Mesendoderm (in vitro differentiated cells): ENCODE data around the gene GAST.

Experiments
- DNase-seq: peaks from one replicate; pipeline ENCODE4 v3.0.0; 2013
- H2AK5ac ChIP-seq: 2 replicates; pipeline ENCODE4 v1.6.1; 2013; ENCODE audit warnings: low read length, inconsistent platforms
- H2BK120ac ChIP-seq: 2 replicates; pipeline ENCODE4 v1.6.1; 2013; ENCODE audit warnings: low read depth, mild to moderate bottlenecking, low read length, moderate library complexity, mixed read lengths
- H2BK15ac ChIP-seq: replicated peaks from 2 replicates; pipeline ENCODE4 v1.6.1; 2013; ENCODE audit warnings: low read depth, mild to moderate bottlenecking, moderate library complexity
- H2BK5ac ChIP-seq: 2 replicates; pipeline ENCODE4 v1.6.1; 2013; ENCODE audit warnings: low read length, inconsistent platforms
- H3K18ac ChIP-seq: 2 replicates; pipeline ENCODE4 v1.6.1; 2013; ENCODE audit warnings: mild to moderate bottlenecking, low read length, mixed read lengths
- H3K23ac ChIP-seq: one replicate; pipeline ENCODE4 v1.6.1; 2013; ENCODE audit warnings: low read length
- H3K27ac ChIP-seq: 2 replicates; pipeline ENCODE4 v1.5.1; 2013; ENCODE audit warnings: low read depth, mild to moderate bottlenecking, inconsistent platforms, low read length, moderate library complexity
- H3K27me3 ChIP-seq: 2 replicates; pipeline ENCODE4 v1.6.1; 2013; ENCODE audit warnings: low read length, control low read depth, mild to moderate bottlenecking, inconsistent platforms; ENCODE audit not compliant: insufficient read depth, poor library complexity
- H3K36me3 ChIP-seq: 2 replicates; pipeline ENCODE4 v1.6.1; 2013; ENCODE audit warnings: low read length, inconsistent platforms; ENCODE audit not compliant: control insufficient read depth, insufficient read depth
- H3K4ac ChIP-seq: one replicate; pipeline ENCODE4 v1.6.1; 2013; ENCODE audit warnings: low read depth, mild to moderate bottlenecking, low read length, moderate library complexity
- H3K4me1 ChIP-seq: 2 replicates; pipeline ENCODE4 v1.6.1; 2013; ENCODE audit warnings: low read depth, low read length, inconsistent platforms; ENCODE audit not compliant: control insufficient read depth
- H3K4me2 ChIP-seq: 2 replicates; pipeline ENCODE4 v1.6.1; 2013; ENCODE audit warnings: low read length
- H3K4me3 ChIP-seq: 2 replicates; pipeline ENCODE4 v1.5.1; 2013; ENCODE audit warnings: mild to moderate bottlenecking, low read length
- H3K56ac ChIP-seq: one replicate; pipeline ENCODE4 v1.6.1; 2013; ENCODE audit warnings: low read length
- H3K79me1 ChIP-seq: 2 replicates; pipeline ENCODE4 v1.6.1; 2013; ENCODE audit warnings: low read length, inconsistent platforms
- H3K79me2 ChIP-seq: 2 replicates; pipeline ENCODE4 v1.6.1; 2013; ENCODE audit warnings: mild to moderate bottlenecking, low read length; ENCODE audit not compliant: control insufficient read depth, insufficient read depth
- H3K9ac ChIP-seq: 2 replicates; pipeline ENCODE4 v1.6.1; 2013; ENCODE audit warnings: low read length, inconsistent platforms
- H4K5ac ChIP-seq: one replicate; pipeline ENCODE4 v1.6.1; 2013; ENCODE audit warnings: low read length
- H4K8ac ChIP-seq: one replicate; pipeline ENCODE4 v1.6.1; 2013; ENCODE audit warnings: low read depth, mild to moderate bottlenecking, control low read depth, low read length, moderate library complexity
- WGBS: extraction: QIAGEN DNeasy Blood & Tissue Kit; methylation state at CpG from one replicate; pipeline ENCODE4 v1.1.7; 2013; ENCODE audit warnings: low lambda C conversion rate, missing lambda C conversion rate; ENCODE audit not compliant: insufficient coverage; ENCODE audit errors: extremely low coverage; 5-methylcytosine and 5-hydroxymethylcytosine counted together

The GAST gene

DNA sequence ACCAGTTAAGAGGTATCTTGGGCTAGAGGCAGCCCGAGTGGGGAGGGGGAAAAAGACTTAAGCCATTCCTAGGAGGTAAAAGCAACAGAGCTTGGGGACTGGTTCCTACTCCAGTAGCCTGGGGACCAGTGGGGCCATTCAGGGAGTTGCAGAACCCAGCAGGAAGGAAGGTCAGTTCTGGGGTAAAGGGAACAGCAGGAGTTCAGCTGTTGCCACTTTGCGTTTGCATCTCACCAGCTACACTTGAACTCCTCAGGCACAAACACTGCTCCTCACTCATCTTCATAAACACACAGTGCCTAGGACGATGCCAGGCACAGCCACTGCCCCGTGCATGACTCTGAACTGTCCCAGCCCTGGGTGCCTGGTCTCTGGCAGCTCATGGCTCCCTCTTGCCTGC lies 18.3 kb downstream of the GAST start:
- Histone ChIP-seq H3K79me1 (no peaks in the 10 kb centered on the region), H3K4me2 (no peak overlapping the region), H3K9ac (no peak overlapping the region), H3K23ac (no peak overlapping the region), H3K79me2 (no peaks in the 10 kb centered on the region), H3K4ac (no peak overlapping the region), H4K8ac (no peak overlapping the region), H2BK15ac (no peak overlapping the region), H3K56ac (no peak overlapping the region), H3K4me3 (no peak overlapping the region), H2AK5ac (no peak overlapping the region), H2BK120ac (no peak overlapping the region), H3K27ac (no peak overlapping the region), H3K36me3 (no peaks in the 10 kb centered on the region), H2BK5ac (no peak overlapping the region), H3K27me3 (peaks cover 9% of the 10 kb centered on the region), H3K18ac (no peak overlapping the region), H3K4me1 (no peaks in the 10 kb centered on the region), H4K5ac (no peak overlapping the region)
- no peak for DNase-seq
- WGBS = no CpG with 5 or more reads among the region's 4 CpGs

DNA sequence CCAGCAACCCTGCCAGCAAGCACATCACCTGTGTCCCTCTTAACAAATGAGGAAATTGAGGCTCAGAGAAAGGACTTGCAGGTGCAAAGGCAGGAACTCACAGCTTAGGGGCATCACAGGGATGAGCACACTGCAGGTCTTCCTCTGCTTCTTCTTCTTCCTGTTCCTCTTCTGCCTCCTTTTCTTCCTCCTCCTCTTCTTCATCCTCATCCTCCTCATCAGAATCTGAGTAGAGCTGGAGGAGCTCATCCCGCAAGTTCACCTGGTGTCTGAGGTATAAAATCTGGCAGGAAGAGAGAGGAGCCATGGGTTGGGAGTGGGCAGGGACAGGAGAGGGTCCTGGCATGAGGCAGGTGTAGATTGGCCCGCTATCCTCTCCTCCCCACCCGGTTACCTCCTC lies 19.7 kb downstream of the GAST start:
- H2AK5ac ChIP-seq = no peak overlapping the region
- no peak overlapping the region for H2BK15ac ChIP-seq
- H3K56ac ChIP-seq = no peak overlapping the region
- no peaks in the 10 kb centered on the region for H3K4me1 ChIP-seq
- peaks cover 13% of the 10 kb centered on the region for H3K27me3 ChIP-seq
- no peak overlapping the region for H3K4me2 ChIP-seq
- no peak overlapping the region for H4K8ac ChIP-seq
- H3K27ac ChIP-seq = no peak overlapping the region
- H3K4me3 ChIP-seq = no peak overlapping the region
- WGBS = no CpG with 5 or more reads among the region's 3 CpGs
- H3K18ac ChIP-seq = no peak overlapping the region
- H3K36me3 ChIP-seq = no peaks in the 10 kb centered on the region
- no peak overlapping the region for H4K5ac ChIP-seq
- no peak for DNase-seq
- H3K9ac ChIP-seq = no peak overlapping the region
- H3K4ac ChIP-seq = no peak overlapping the region
- no peaks in the 10 kb centered on the region for H3K79me1 ChIP-seq
- H2BK5ac ChIP-seq = no peak overlapping the region
- no peak overlapping the region for H2BK120ac ChIP-seq
- no peak overlapping the region for H3K23ac ChIP-seq
- H3K79me2 ChIP-seq = no peaks in the 10 kb centered on the region

DNA sequence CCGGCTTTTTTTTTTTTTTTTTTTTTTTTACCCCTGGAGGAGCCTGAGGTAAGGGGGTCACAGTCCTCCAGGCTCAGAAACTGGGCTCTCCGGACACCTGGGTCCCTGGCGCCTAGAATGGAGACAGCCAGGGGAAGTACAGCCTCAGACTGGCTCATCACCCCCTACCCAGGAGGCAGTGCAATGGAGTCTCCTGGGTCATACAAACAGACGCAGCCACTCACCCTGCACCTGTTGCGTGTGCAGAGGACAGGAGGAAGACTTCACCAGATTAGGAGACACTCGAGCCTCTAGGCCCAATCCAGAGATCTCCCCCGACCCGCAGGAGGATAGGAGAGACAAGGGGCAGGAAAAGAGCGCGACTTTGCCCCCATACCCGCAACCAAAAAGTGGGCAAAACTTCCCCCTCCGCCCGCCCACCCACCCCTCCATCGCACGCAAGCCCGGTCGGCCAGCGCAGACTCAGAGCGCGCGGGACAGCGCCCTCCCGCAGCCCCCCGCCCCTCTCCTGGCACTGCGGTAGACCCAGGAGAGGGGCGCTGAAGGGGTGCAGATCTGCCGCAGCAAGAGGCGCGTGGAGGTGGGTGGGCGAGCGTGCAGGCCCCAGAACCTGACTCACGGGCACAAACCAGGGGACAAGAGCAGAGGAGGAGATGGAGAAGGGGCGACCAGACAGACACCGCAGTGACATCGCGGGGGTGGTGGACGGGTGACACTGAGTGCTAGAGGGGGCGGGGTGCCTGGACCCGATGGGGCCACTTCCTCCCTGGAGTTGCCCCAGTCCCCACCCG lies 21.4 kb downstream of the GAST start:
- no peaks in the 10 kb centered on the region for H3K79me1 ChIP-seq
- no CpG with 5 or more reads among the region's 40 CpGs for WGBS
- no peak overlapping the region for H3K56ac ChIP-seq
- H3K18ac ChIP-seq = no peak overlapping the region
- H3K4me3 ChIP-seq = no peak overlapping the region
- H2BK120ac ChIP-seq = no peak overlapping the region
- H2AK5ac ChIP-seq = no peak overlapping the region
- peak overlapping the region; percentile 97 for H3K4me2 ChIP-seq
- DNase-seq = no peak
- no peak overlapping the region for H4K5ac ChIP-seq
- H2BK5ac ChIP-seq = no peak overlapping the region
- no peak overlapping the region for H4K8ac ChIP-seq
- H2BK15ac ChIP-seq = no peak overlapping the region
- peak overlapping the region; percentile 63 for H3K9ac ChIP-seq
- H3K23ac ChIP-seq = peak overlapping the region; percentile 66
- H3K27ac ChIP-seq = no peak overlapping the region
- no peak overlapping the region for H3K4ac ChIP-seq
- no peaks in the 10 kb centered on the region for H3K79me2 ChIP-seq
- no peaks in the 10 kb centered on the region for H3K4me1 ChIP-seq
- peaks cover 13% of the 10 kb centered on the region for H3K27me3 ChIP-seq
- no peaks in the 10 kb centered on the region for H3K36me3 ChIP-seq

DNA sequence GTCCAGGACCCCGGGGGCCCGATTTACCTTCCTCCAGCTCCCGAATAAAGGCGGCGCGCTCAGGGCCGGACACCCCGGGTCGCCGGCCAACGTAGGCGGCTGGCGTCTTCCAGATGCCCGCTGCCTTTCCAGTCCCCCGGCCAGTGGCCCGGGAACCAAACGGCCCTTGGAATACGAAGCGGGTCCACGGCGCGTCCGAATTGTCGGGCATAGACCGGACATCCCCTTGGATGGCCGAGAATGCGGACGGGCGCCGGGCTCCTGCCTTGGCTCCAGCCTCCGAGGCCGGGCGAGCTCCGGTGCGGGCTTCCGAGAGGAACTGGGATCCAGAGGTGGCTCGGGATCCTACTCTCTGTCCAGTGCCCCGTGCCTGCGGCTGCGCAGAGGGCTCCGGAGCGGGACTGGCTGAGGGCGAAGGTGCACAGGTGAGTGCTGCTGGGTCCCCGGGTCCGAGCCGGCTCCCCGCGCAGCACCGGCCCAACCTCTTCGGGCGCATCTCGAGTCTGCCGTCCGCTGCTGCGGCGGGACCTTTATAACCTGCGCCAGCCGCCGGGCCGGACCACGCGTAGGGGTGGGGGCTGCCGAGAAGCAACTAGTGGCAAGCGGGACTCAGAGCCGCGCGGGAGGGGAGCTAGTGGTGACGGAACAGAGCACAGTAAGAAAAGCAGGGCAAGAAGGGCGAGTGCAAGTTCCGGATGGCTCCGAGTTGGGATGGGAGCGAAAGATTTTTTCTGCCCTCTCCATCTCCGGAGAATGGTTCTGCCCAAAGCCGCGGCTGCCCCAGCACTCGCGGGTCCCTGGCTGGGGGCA lies 22.2 kb downstream of the GAST start, which contains the start of gene HAP1:
TSS of gene HAP1 (minus strand) at position 505 of the 810 bp plus-strand sequence. CDS start at position 496, 9 bp downstream.
- H3K36me3 ChIP-seq = no peaks in the 10 kb centered on the region
- H2BK5ac ChIP-seq = no peak within 1 kb of the TSS
- no peak within 1 kb of the TSS for H4K5ac ChIP-seq
- peaks cover 13% of the 10 kb centered on the region for H3K27me3 ChIP-seq
- H3K79me1 ChIP-seq = no peaks in the 10 kb centered on the region
- H3K27ac ChIP-seq = no peak within 1 kb of the TSS
- H3K4me2 ChIP-seq = peak within 1 kb of the TSS; percentile 97
- no peaks in the 10 kb centered on the region for H3K4me1 ChIP-seq
- no peaks in the 10 kb centered on the region for H3K79me2 ChIP-seq
- H3K23ac ChIP-seq = peak within 1 kb of the TSS; percentile 66
- H3K18ac ChIP-seq = no peak within 1 kb of the TSS
- H2AK5ac ChIP-seq = no peak within 1 kb of the TSS
- H3K4me3 ChIP-seq = peak within 1 kb of the TSS; percentile 43
- peak within 1 kb of the TSS; percentile 95 for H3K56ac ChIP-seq
- H3K9ac ChIP-seq = peak within 1 kb of the TSS; percentile 78
- H4K8ac ChIP-seq = no peak within 1 kb of the TSS
- peak; percentile 69 for DNase-seq
- no CpG with 5 or more reads among the region's 77 CpGs for WGBS
- no peak within 1 kb of the TSS for H2BK15ac ChIP-seq
- no peak within 1 kb of the TSS for H2BK120ac ChIP-seq
- no peak within 1 kb of the TSS for H3K4ac ChIP-seq

DNA sequence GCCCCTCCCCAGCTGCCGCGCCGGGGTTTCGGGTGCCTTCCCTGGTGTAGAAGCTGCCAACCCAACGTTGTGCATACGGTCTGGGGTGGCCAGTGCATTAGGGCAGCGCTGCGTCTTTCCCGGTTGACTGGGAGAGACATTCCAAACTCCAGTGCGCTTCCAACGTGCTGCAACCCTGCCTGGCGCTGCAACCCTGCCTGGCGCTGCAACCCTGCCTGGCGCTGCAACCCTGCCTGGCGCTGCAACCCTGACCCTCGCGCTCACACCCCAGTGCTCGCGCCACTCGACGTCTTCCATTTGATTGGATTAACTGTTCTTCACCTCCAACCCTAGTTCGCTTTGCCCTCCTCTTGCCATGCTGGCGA lies 22.8 kb downstream of the GAST start:
- H2AK5ac ChIP-seq = no peak overlapping the region
- no peak overlapping the region for H3K18ac ChIP-seq
- no CpG with 5 or more reads among the region's 23 CpGs for WGBS
- H4K5ac ChIP-seq = no peak overlapping the region
- no peaks in the 10 kb centered on the region for H3K79me1 ChIP-seq
- H3K23ac ChIP-seq = no peak overlapping the region
- H3K9ac ChIP-seq = peak overlapping the region; percentile 78
- no peaks in the 10 kb centered on the region for H3K36me3 ChIP-seq
- H4K8ac ChIP-seq = no peak overlapping the region
- DNase-seq = no peak
- H3K4me1 ChIP-seq = no peaks in the 10 kb centered on the region
- peaks cover 13% of the 10 kb centered on the region for H3K27me3 ChIP-seq
- H2BK5ac ChIP-seq = no peak overlapping the region
- peak overlapping the region; percentile 95 for H3K56ac ChIP-seq
- H3K4me3 ChIP-seq = peak overlapping the region; percentile 28
- no peak overlapping the region for H2BK120ac ChIP-seq
- peak overlapping the region; percentile 97 for H3K4me2 ChIP-seq
- no peak overlapping the region for H3K27ac ChIP-seq
- no peaks in the 10 kb centered on the region for H3K79me2 ChIP-seq
- no peak overlapping the region for H2BK15ac ChIP-seq
- no peak overlapping the region for H3K4ac ChIP-seq
